Measurements from ENCODE around the gene EIF2S1.
A peak's percentile ranks its signal among the peaks of the same experiment; 100 is the strongest.

GRCh38 chr14:67360470-67361206 lies 510 bp downstream of the EIF2S1 start:
- no peak for TF ChIP-seq CTCF (IDR thresholded peaks at IDR 0.05)
- peak in 2 of 3 donors; percentile 3 to 41 for TF ChIP-seq POLR2A (IDR thresholded peaks at IDR 0.05)

Data from body of pancreas (tissue), 4 donors.